Measurements from ENCODE around the gene DNAH9. TPM values are rescaled to one million over a fixed set of nuclear protein-coding genes. Genes with fewer than 3 reads are reported as not detected.
A peak's percentile ranks its signal among the peaks of the same experiment; 100 is the strongest.

The DNAH9 gene
- total RNA-seq, 1 donor from 2014 or later: not detected

DNA sequence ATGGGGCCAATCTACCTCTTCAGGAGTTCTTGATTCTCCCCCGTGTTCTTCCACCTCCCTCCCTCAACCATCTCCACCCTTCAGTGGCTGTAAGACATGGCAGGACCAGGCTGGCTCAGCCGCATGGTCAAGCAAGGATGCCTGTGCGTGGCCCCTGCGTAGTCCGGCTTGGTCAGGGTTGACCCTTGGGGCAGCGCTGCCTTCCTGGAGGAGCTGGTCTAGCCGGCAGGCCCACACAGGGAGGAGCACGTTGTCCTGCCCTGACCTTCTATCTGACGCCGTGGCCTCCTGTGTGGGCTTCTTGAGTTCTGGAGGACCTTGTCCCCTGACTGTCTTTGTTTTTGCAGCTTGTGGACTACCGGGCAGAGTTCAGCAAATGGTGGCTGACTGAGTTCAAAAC, 169.8 kb downstream of the DNAH9 start:
- no peak for DNase-seq

DNA sequence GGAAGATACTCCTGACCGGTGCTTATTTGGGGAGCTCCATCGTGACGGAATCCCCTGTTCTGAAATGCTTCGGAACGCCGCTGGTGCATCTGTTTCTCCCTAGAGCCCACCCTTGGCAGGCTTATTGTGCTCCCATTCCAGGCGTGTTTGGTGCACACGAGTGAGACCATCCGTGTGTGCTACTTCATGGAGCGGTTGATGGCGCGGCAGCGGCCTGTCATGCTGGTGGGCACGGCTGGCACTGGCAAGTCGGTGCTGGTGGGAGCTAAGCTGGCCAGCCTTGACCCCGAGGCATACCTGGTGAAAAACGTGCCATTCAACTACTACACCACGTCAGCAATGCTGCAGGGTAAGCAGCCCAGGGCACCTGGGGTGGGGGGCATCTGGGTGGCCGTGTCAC, 170.7 kb downstream of the DNAH9 start:
- DNase-seq: no peak

DNA sequence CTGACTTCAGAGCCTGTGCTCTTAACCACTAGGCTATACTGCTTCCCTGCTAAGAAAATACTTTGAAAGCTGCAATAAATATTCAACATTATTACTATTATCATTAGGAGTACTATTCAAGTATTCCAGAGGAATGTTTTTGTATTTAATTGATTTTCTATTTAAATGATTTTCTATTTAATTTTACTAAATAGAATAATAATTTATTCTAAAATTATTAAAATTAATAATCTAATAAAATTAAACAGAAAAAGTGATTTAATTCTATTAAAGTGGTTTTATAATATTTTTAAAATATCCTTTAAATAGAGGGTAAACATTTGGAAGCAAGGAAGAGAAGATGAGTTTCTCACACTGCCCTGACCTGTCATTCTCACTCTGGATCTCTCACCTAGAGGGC, 173.8 kb downstream of the DNAH9 start:
- no peak for DNase-seq

DNA sequence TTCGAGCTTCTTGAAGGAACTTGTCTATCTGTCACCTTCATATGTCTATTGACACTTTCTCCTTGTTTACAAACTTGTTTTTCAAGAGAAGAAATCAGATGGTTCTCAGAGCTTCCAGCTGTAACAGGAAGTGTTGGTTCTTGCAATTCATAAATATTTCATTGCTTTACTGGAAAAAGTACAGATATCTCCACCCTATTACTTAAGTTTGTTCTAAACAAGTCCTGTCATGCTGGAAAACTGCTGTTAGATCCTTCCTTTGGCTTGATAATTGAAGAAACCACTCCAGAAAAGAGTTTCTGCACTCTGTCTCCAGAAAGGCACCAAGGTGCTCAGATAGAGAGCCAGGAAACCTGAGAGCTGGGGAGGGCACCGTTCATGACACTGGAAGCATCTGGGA, 181.6 kb downstream of the DNAH9 start:
- no peak for DNase-seq

DNA sequence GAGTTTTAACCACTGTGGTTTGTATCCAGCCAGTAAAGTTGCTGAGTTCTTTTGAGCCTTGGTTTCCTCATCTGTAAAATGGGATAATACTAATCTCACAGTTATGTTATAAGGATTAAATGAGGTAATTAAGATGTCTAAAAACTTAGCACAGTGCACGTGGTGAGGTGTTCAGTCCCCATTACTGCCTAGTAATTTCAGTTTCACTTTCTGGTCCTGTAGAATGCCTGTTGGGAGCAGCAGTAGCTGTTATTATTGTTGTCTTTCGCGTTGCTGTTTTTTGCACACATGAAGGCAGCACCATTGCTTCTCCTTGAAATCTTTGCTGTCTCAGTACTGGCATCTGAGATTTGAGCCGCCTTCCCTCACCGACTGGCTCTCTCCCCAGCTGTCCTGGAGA, 182.4 kb downstream of the DNAH9 start:
- DNase-seq: no peak

DNA sequence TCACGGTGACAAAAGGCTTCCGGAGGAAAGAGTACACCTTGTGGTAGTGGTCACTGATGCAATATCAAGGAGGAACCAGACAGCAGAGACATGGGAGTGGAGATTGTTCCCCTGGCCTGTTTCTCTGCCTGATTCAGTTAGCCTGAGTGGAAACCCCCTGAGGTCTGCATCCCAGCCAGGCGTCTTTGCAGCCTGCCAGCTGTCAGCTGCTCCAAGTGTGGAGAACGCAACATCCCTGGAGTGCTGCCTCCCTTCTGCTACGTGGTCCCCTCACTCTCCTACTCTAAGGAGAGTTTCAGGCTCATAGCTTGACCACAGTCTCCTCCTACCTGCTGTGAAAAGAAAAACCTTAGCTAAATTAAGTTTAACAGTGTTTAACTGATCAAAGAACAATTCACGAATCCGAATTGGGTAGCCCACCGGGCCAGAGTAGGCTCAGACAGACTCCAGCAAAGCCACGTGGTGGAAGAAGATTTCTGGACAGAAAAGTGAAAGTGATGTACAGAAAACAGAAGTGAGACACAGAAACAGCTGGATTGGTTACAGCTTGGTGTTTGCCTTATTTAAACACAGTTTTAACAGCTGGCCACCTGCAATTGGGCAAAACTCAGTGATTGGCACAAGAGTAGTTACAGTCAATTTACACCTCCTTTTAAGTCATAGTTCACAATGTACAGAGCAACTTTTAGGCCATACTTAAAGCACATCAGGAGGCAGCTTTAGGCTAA, 188.6 kb downstream of the DNAH9 start:
- DNase-seq: no peak

DNA sequence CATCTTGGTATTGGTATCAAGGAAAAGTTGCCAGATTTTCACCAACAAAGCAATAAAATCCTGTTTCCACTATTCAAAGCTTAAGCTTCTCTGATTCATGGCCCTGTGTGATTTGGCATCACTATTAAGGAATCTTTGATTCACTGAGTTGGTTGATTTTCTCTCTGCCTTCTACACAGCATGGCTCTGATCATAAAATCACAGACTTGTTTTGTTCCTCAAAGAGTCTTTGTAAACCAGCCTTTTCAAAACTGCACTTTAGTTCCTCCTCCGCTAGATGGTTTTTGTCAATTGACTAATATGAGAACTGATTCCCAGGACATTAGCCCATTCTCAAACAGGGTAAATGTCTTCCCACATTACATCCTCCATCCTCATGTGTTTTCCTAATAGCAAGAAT, 197.6 kb downstream of the DNAH9 start:
- DNase-seq: no peak

DNA sequence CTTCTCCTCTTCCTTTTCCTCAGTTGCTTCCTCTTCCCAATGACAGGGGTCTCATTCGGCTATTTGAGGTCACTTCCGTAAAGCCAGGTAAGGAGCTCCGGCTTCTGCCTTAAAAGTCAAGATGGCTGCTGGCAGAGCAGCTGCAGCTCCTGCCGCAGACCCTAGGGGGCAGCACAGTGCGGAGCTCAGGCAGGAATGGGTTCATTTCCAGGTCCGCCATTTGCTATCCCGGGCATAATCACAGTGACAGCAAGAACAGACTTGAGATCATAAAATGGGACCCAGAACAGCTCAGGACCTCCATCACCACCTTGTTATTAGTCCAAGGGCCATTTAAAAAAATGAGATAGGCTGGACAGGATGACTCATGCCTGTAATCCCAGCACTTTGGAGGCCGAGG, 199.5 kb downstream of the DNAH9 start:
- no peak for DNase-seq

DNA sequence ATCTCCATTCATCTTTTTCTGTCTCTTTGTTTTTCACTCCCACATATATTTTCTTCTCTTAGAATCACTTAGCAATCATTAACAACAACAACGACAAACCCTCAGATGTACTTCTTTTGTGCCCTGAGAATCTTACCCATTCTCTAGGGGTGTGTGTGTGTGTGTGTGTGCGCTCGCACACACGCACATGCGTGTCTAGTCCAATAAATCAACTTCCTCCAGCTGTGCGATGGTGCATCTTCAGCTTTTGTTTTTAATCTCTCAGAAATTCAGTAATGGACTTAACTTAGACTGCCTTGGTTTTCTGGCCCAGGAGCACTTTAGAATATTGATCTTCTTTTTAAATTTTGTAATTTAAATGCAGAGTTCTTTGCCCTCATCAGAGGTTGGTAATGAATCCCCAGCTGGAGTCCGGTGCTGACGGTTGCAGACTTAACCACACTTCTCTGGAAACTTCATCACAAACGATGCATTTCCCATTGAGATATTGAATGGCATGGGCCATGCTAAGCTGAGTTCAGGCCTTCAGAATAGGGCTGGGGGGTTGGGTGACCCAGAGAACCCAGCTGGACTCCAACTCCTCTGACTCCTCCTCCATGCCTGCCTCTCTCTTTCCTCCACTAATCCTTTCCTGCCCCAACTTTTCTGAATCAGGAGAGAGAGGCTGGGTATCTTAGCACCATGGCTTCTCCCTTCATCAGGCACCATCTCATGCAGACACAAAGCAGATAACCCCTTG, 205.1 kb downstream of the DNAH9 start:
- no peak for DNase-seq

DNA sequence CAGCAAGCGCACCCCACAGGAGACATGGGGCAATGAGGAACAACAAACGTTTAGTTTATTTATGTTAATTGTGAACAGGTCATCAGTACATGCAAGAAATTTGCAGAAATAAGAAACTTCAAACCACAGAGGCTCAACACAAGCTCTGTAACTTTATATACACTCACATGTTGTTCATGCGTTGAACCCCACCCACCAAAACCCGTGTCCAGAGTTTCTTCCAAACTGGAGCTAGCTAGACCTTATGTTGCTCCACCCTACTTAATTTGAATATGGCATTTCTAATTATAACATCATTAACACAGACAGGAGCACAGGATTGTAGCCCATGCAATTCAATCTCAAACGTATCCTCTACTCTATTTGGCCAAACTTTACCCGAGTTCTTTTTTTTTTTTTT, 206.9 kb downstream of the DNAH9 start:
- DNase-seq: no peak

DNA sequence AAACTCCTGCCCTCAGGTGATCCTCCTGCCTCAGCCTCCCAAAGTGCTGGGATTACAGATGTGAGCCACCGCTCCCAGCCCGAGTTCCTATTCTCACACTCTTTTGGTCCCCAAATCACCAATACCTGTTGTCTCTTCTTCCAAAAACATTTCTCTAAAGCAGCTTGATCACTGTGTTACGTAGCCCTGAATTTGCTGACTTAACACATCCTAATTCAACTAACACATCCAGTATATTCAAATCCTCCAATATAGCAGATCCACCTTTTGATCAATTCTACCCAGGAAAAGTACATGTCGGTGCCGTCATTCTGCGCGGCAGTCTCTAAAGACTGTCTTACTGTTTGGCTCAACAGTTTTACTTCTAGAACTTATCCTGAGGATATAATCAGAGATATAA, 207.7 kb downstream of the DNAH9 start:
- DNase-seq: no peak

DNA sequence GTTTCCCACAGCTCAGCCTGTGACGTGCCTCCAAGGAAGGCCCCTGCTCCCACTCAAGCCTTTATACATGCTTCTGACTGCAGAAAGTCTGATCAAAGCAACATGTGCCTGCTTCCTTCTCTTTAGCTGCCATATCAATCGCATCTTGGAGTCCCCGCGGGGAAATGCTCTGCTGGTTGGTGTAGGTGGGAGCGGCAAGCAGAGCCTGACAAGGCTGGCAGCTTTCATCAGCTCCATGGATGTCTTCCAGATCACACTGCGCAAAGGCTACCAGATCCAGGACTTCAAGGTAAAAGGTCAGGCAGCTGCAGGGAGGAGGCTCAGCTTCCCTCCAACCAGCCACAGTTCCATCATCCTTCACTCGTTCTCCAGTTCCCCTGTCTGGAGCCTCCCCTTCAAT, 209.3 kb downstream of the DNAH9 start:
- no peak for DNase-seq

DNA sequence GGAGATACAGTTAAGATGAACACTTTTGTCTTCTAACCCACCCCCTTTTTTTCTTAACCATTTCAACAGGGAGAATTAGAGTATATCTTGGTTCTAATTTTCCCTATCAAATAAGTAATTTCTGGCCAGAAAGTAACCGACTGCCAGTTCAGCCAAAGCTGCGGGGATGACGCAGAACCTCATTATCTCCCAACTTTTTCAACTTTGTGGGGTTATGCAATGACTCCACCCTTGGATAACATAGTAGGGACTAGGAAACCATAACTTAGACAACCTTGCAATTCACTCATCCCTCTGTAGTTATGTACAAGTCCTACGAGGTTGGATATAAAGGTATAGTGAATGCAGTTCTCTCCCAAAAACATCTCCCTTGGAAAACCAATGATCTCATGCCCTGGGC, 215.0 kb downstream of the DNAH9 start:
- DNase-seq: no peak

DNA sequence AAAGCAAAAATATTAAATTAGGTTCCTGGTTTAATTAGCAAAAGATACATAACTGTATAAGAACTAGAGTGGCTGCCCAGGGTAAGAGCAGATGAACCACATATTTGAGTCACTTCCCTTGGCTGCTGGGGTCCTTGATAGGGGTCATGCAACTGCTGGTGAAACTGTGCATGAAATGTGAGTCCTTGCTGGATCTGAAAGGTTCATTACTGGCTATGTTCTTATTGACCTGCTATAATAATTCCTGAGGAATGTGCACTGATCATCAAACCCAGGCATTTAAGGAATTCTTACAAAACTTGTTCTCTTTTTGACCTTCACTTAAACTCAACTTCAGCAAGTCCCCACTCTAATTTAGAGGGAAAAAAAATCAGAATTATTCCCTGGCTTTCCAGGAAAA, 215.6 kb downstream of the DNAH9 start:
- DNase-seq: peak; percentile 26

DNA sequence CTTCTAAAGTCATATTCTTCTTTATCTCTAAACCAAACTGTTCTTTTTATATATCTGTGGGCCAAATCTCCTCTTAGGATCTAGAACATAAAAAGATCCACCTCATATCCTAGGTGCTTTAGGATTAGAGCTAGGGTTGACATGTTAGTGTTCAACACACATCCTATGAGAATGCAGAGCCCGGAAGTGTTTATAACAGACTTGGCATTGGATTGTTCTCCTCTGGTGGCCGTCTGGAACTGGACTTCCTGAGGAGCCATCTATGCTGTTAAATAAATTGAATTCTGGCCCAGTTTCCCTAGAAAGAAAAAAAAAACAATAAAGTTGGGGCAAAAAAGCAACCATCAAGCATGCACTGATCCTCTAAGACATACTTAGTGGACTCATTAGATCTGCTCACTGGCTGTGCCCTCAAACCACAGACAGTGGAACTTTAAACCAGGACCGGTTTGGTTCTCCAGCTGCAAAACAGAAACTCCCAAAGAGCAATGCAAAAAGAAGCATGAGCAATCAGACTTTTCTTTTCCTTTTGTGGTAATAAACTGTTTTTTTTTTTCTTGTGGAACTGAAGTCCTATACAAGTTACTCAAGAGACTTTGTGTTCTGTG, 216.5 kb downstream of the DNAH9 start:
- DNase-seq: peak; percentile 37

DNA sequence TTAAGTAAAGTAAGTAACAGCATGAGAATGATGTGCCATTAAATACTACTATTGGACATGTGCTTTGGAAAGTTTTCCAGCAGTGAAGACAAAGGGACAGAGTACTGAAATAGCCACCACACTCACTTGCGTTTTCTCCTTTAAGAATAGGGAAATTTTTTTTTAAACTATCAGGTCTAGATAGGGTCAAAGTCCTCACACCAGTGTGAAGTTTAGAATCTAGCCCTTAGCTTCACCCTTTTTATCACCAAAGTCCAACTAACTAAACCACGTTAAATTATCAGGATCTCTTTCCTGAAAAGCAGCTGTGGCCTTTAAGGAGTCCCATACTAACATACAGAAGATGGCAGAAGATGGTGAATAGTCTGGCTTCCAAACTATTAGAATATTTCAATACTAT, 218.1 kb downstream of the DNAH9 start:
- DNase-seq: no peak

DNA sequence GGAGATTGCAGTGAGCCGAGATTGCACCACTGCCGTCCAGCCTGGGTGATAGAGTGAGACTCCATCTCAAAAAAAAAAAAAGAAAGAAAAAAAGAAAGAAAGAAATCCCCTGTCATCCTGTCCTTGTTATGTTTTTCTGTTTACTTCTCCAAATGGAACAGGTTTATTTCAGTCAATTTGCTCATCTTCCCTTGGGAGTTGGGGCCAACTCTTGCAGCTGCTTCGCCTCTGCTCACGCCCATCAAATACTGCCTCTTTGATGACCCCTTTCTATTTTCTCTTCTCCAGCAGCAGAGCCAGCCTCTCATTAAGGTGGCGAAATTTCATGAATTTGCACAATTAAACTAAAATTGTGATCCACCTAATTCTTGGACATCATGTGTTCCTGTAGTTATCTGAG, 225.6 kb downstream of the DNAH9 start:
- no peak for DNase-seq

DNA sequence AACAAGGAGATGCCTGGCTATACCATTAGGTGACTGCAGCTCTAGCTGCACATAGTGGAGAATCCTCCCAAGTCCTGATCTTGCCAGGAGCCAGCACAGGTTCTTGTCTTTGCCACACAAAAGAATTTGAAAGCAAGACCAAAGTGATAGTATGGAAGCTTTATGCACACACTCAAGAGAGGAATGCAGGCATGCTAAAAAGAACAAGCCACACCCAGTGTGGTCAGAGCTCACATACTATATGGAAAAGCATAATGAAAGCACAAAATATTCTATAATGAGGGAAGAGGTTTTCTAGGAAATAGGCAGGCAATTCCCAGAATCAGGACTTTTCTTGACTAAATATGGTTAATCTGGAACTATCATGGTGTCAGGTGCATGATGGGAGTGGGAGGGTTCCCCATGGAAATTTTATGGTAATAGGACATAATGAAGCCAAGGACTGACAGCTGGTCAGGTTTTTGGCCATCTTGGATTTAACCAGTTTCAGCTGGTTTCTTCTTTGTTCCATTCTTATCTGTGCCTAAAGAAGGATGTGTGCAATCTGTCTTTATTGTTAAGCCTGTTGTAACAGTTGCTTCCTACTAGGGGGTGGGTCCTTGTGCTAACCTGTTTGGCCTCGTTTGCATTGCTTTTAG, 227.4 kb downstream of the DNAH9 start:
- DNase-seq: no peak

DNA sequence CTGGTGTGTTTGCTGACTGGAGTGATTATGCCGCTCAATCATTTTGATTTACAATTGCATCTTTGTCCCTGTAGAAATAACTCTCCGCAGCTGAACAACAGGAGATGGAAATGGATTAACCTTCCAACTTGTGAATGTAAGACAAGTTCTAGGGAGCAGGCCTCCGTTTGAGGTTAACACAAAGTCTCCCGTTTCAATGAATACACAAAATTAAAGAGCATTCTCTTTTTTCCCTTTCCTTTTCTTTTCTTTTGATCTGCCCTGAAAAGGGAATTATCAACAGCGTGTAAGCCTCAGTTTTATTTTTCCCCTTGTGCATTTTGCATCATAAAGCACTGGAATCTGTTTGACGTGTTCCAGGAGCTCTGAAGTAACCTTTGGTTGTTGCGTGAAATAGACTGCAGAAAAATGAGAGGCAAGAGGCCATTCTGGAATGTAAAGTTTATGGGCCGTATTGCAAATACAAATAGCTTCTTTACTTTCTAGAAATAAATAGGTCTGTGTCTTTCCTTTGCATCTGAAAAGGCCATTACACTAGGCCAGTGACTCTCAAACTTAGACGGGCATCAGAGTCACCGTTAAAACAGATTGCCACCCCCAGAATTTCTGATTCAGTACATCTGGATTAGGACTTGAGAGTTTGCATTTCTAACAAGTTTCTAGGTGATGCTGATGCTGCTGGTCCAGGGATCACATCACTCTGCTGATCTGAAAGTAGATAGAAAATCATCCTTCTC, 234.3 kb downstream of the DNAH9 start:
- DNase-seq: no peak

DNA sequence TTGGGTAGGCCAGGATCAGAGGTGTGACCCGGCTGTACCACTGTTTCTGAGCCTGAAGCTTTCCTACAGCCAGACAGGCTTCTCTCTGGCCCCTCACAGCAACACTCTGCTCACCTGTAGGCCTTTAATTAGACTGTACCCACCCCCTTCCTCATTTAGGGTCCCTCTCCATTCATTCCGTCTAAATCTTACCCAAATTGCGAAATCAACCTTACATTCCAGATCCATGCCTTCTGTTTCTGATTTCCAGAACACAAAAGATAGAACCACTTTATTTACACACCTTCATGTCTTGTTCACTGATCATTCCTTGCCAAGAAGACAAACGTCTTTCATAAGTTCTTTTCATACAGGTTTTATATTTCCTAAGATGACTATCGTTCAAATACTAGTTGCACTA, 238.2 kb downstream of the DNAH9 start:
- no peak for DNase-seq

DNA sequence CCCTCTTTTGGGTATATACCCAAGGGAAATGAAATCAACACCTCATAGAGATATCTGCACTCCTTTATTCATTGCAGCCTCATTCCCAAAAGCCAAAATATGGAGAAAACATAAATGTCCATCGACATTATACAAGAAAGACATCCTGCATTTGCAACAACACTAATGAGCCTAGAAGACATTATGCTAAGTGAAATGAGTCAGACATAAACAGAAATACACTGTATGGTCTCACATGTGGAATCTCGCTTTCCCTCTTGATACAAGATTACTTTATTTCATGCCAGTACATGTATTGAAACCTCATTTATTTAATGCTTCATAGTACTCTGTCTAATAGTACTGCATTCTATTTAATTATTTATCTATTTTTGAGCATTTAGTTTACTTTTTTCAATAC, 241.8 kb downstream of the DNAH9 start:
- no peak for DNase-seq

DNA sequence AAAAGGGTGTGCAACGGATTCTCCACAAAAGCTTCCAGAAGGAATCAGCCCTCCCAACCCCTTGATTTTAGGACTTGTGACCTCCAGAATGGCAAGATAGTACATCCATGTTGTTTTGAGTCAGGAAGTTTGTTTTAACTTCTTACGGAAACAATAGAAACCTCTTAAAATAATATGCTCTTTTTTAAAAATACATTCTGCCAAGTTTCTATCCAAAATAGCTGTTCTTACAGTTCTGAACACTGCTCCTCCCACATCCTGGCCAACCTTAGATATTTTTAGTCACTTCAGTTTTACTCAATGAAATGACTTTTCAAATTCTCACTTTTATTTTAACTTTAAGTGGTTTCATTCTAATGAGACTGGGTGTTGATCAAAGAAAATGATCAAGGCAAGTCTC, 242.6 kb downstream of the DNAH9 start:
- no peak for DNase-seq

DNA sequence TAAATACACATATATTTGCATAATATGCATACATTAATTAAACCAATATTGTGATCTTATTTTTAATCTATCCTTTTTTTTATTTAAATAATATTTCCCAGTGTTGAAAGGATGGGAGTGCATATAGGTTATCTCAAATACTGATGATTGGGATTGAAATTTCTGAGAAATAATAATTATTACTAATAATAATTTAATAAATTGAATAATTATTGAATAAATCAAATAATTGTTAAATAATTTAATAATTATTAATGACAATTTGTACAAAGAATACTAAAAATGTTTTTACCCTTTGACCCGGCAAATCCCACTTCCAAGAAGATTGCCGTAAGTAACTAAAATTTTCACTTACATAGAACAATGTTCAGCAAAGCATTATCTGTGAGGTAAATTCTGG, 250.1 kb downstream of the DNAH9 start:
- no peak for DNase-seq
